Mucosa of descending colon (tissue), 3 donors: ENCODE measurements around the gene UGT1A9. TPM values are rescaled to one million over a fixed set of nuclear protein-coding genes. Genes with fewer than 3 reads are reported as not detected.
A peak's percentile ranks its signal among the peaks of the same experiment; 100 is the strongest.
"Not testable (repeated sequence)": the region's sequence is repeated elsewhere in the genome, so short reads cannot be mapped to it uniquely, and the experiment has no call there.

Experiments
- ATAC-seq: fragments of 200-7000 bp; cut with Tn5 transposase; one replicate; pipeline ENCODE4 v1.9.1; 2020; ENCODE audit warnings: mild to moderate bottlenecking, moderate library complexity
- DNase-seq, 3 donors: peaks; one replicate each; pipeline ENCODE4 v3.0.0-alpha.2; 2020
- H3K36me3 ChIP-seq: fragments of 200-600 bp; one replicate; pipeline ENCODE4 v1.8.0; 2021; ENCODE audit warnings: low read depth, mild to moderate bottlenecking
- H3K4me1 ChIP-seq: fragments of 200-600 bp; one replicate; pipeline ENCODE4 v1.8.0; 2021; ENCODE audit warnings: low read depth, mild to moderate bottlenecking
- H3K4me3 ChIP-seq: fragments of 200-600 bp; one replicate; pipeline ENCODE4 v1.8.0; 2021; ENCODE audit warnings: mild to moderate bottlenecking
- H3K9me3 ChIP-seq: fragments of 200-600 bp; one replicate; pipeline ENCODE4 v1.8.0; 2021; ENCODE audit warnings: mild to moderate bottlenecking
- intact Hi-C, 2 donors: fragments of 100-400 bp; cut with DNase I in 1 of 2; cut with micrococcal nuclease in 1 of 2; formaldehyde crosslinking; loops; one replicate each; pipeline versions ENCODE4 v1.11.0 to v1.11.1; 2022; cut with DNase I, micrococcal nuclease
- long read RNA-seq, 2 donors: library from polyadenylated mRNA; unstranded; transcript quantifications; one replicate each; pipeline ENCODE4 v2.0.0, GENCODE V29; 2019 to 2021
- total RNA-seq, 3 donors: library from RNA; stranded (reverse); fragmentation: NEBNext Ultra II Directional in 2 of 3; extraction: Animal tissue kit (Norgen Biotek cat#: 25700) in 2 of 3; gene quantifications; one replicate each; pipeline versions ENCODE4 v1.2.1 to v1.2.4, GENCODE V29; 2021 to 2023
- TF ChIP-seq, protein P1 (sequence below): fragments of 200-600 bp; IDR thresholded peaks from one replicate; pipeline ENCODE4 v1.8.0; 2022; ENCODE audit warnings: antibody characterized with exemption, mild to moderate bottlenecking
- donor health status: DM: no; HTN: no; CAD: no; lungs with moderate emphysema.
- donor health status: DM: no; HTN: no; CAD: no.
- donor health status: DM: no; HTN: yes; CAD: no.

UGT1A9 gene
- total RNA-seq, result 10 to 100 TPM in 1 of 3 donors, 1 to 10 TPM in 2; 3.6 to 11.4 (median 4.0) TPM
- long read RNA-seq, donor 1, result 0 reads
- long read RNA-seq, donor 2, result 0 reads

DNA sequence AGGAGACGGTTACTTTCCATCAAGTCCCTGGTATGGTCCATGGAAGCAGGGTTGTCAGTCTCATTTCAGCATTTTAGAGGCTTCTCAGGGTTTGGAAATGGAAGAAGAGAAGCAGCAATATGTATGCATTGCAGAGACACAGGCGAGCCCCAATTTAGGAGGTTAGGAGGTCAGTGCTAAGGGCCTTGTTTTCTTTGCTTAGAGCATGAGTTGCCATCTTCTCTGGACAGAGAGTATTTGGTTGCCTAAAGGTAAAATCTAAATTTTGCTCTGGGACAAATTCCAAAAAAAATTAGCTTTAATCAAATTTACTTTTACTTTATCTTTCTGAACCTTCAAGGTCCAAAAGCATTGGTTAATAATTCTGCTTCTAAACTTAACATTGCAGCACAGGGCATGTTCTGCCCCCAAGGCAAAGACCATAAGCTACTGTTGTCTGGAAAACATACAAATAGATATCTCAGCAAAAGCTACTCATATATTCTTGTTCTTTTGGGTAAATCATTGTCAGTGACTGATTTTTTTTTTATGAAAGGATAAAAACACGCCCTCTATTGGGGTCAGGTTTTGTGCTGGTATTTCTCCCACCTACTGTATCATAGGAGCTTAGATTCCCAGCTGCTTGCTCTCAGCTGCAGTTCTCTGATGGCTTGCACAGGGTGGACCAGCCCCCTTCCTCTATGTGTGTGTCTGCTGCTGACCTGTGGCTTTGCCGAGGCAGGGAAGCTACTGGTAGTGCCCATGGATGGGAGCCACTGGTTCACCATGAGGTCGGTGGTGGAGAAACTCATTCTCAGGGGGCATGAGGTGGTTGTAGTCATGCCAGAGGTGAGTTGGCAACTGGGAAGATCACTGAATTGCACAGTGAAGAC, at the start of gene UGT1A9:
UGT1A9 (plus strand) TSS at position 609 of the 872 bp plus-strand sequence; CDS start at position 646, 37 bp downstream.
- TF ChIP-seq, protein P1, sequence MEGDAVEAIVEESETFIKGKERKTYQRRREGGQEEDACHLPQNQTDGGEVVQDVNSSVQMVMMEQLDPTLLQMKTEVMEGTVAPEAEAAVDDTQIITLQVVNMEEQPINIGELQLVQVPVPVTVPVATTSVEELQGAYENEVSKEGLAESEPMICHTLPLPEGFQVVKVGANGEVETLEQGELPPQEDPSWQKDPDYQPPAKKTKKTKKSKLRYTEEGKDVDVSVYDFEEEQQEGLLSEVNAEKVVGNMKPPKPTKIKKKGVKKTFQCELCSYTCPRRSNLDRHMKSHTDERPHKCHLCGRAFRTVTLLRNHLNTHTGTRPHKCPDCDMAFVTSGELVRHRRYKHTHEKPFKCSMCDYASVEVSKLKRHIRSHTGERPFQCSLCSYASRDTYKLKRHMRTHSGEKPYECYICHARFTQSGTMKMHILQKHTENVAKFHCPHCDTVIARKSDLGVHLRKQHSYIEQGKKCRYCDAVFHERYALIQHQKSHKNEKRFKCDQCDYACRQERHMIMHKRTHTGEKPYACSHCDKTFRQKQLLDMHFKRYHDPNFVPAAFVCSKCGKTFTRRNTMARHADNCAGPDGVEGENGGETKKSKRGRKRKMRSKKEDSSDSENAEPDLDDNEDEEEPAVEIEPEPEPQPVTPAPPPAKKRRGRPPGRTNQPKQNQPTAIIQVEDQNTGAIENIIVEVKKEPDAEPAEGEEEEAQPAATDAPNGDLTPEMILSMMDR, result no peak
- Histone ChIP-seq H3K9me3 (no peaks in the 10 kb centered on the region), H3K4me3 (no peak within 1 kb of the TSS), H3K36me3 (no peaks in the 10 kb centered on the region), H3K4me1 (no peaks in the 10 kb centered on the region)
- DNase-seq (no peak), ATAC-seq (no peak)
- intact Hi-C loops, result no loop called here

DNA sequence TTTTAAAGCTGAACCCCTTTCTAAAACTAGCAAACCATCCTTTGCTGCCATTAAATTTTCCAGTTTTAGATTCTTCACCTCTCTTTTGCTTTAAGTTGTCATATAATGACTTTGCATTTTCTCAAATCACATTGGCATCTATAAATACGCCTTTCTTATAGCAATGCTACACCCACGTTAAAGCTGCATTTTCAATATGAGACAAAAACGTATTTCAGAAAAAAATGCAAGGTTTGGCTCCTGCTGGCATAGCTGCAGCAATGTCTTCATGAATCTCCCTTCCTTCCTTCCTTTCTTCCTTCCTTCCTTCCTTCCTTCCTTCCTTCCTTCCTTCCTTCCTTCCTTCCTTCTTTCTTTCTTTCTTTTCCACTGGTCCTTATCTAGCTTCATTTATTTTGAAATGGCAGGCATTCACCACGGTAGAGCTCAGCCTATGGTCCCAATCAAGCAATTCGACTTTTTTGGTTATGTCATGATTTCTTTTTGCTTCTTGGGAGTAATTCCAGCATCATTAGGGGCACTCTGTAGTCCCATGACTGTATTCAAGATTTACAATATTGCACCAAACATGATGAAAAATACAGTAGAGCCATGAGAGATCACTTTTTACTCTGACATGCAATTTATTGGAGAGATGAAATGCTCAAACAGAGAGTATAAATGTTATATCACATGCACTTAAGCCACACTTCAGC, 44.2 kb upstream of the UGT1A9 start:
- no peaks in the 10 kb centered on the region for H3K4me1 ChIP-seq
- H3K9me3 ChIP-seq, result peaks cover 5% of the 10 kb centered on the region
- no peaks in the 10 kb centered on the region for H3K36me3 ChIP-seq
- H3K4me3 ChIP-seq, result no peak overlapping the region
- DNase-seq (no peak), ATAC-seq (no peak)
- TF ChIP-seq, protein P1, result no peak
- intact Hi-C loops, result no loop called here

DNA sequence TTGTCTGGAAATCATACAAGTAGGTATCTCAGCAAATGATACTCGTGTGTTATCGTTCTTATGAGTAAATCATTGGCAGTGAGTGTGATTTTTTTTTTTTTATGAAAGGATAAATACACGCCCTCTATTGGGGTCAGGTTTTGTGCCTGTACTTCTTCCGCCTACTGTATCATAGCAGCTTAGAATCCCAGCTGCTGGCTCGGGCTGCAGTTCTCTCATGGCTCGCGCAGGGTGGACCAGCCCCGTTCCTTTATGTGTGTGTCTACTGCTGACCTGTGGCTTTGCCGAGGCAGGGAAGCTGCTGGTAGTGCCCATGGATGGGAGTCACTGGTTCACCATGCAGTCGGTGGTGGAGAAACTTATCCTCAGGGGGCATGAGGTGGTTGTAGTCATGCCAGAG, 35.4 kb upstream of the UGT1A9 start, which contains the start of gene UGT1A10:
UGT1A10 (plus strand) TSS at position 143 of the 400 bp plus-strand sequence; CDS start at position 218, 75 bp downstream.
- H3K9me3 ChIP-seq, H3K36me3 ChIP-seq, intact Hi-C loops, H3K4me1 ChIP-seq, H3K4me3 ChIP-seq: not testable (repeated sequence)
- DNase-seq (peak; percentile 77 to 83 (median 78)), ATAC-seq (peak; percentile 96)

DNA sequence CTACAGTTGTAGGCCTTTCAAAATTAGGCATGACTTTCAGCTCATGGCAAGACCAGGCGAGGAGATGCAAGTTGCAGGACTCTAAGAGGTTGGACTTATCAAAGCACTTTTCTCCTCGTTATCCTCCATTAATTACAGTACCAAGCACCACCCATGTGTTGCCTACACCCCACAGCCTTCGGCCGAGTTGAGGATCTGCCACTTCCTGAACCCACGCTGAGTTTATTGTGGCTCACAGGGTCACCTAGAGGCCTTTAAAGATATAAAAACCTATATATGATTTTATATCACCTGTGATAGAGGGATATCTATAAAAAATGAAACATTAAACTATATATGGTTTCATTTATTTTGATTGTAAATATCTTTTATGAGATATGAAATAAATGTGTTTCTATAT, 32.9 kb upstream of the UGT1A9 start:
- peaks cover 5% of the 10 kb centered on the region for H3K4me1 ChIP-seq
- intact Hi-C loops, result no loop called here
- peak; percentile 82 for ATAC-seq
- no peaks in the 10 kb centered on the region for H3K36me3 ChIP-seq
- H3K4me3 ChIP-seq, result no peak overlapping the region
- TF ChIP-seq, protein P1, result no peak
- peak; percentile 61 to 69 (median 69) for DNase-seq
- no peaks in the 10 kb centered on the region for H3K9me3 ChIP-seq

DNA sequence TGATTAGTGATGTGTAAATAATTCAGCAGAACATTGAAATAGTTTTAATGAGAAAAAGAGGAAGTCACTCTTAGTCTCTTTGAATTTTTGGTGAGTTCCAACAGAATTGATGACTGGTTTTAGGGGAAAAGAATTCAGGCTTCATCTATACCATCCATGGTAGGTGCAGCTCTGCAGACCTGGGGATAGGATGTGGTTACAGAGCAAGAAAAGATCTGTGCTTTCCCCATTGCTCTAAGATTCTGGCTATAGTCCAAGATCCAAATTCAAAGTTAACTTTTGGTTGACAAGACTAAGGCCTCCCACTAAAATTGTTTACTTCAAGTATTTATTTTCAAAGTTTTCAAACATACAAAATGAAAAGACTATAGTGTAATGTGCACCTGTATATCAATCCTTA, 31.8 kb upstream of the UGT1A9 start:
- no peak overlapping the region for H3K4me3 ChIP-seq
- H3K9me3 ChIP-seq, result no peaks in the 10 kb centered on the region
- intact Hi-C loops, result no loop called here
- ATAC-seq (no peak), DNase-seq (no peak)
- no peaks in the 10 kb centered on the region for H3K36me3 ChIP-seq
- TF ChIP-seq, protein P1, result no peak
- peaks cover 5% of the 10 kb centered on the region for H3K4me1 ChIP-seq

DNA sequence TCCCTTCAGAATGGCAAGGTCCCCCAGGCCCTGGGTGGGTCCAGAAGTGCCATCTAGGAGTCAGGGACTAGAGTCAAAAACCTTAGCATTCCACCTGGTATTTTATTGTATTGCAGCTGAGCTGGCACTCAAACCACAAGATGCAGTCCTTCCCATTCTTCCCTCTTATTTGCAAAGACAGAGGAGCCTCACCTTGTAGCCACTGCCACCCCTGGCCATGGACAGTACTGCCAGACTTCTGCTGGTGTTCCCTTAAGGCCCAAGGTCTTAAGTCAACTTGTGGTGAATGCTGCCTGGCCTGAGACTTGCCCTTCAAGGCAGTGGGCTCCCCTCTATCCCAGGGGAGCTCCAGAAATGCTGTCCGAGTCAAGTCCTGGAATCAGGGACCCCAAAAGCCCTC, 28.6 kb upstream of the UGT1A9 start:
- Histone ChIP-seq H3K4me1 (no peaks in the 10 kb centered on the region), H3K9me3 (peaks cover 18% of the 10 kb centered on the region), H3K4me3 (no peak overlapping the region), H3K36me3 (no peaks in the 10 kb centered on the region)
- peak in 2 of 3 donors; percentile 52 to 57 for DNase-seq
- TF ChIP-seq, protein P1, result no peak
- peak; percentile 76 for ATAC-seq
- intact Hi-C loops, result no loop called here

DNA sequence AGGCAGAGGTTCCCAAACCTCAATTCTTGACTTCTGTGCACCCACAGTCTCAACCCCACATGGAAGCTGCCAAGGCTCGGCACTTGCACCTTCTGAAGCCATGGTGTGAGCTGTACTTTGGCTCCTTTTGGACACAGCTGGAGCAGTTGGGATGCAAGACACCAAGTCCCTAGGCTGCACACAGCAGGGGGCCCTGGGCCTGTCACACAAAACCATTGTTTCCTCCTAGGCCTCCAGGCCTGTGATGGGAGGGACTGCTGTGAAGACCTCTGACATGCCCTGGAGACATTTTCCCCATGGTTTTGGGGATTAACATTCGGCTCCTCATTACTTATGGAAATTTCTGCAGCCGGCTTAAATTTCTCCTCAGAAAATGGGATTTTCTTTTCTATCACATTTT, 25.7 kb upstream of the UGT1A9 start:
- ATAC-seq, intact Hi-C loops, H3K4me3 ChIP-seq, DNase-seq, H3K36me3 ChIP-seq: not testable (repeated sequence)
- Histone ChIP-seq H3K9me3 (peaks cover 18% of the 10 kb centered on the region), H3K4me1 (peaks cover 10% of the 10 kb centered on the region)
